H1 (cell line): ENCODE measurements around the gene POLD4. TPM values are rescaled to one million over a fixed set of nuclear protein-coding genes. Genes with fewer than 3 reads are reported as not detected.

Source experiments
- CTCF ChIA-PET: fragments of 300-600 bp; sonication (Branson Sonifier 250); formaldehyde crosslinking; loops from one replicate; lab custom pipeline; 2021; ENCODE audit not compliant: partially characterized antibody; lab: Charles Lee
- POLR2A ChIA-PET: fragments of 300-600 bp; sonication (Branson Sonifier 250); formaldehyde crosslinking; loops from one replicate; lab custom pipeline; 2021; ENCODE audit warnings: inconsistent platforms; ENCODE audit not compliant: partially characterized antibody; lab: Charles Lee
- DNase-seq, 2 experiments: peaks; one replicate each; pipeline versions ENCODE4 v3.0.0 to v3.0.0-alpha.2; 2010 to 2022; ENCODE audit warnings: low spot score in 2 of 2, low read depth in 1 of 2, mixed read lengths in 1 of 2
- FAIRE-seq: peaks from 2 replicates; lab custom pipeline; 2011; peaks lifted over from hg19 to GRCh38; lab: Jason Lieb, UNC
- H2AFZ ChIP-seq: 2 replicates; pipeline ENCODE4 v1.8.1; 2012; ENCODE audit warnings: low read length, inconsistent platforms
- H2AK5ac ChIP-seq: 2 replicates; pipeline ENCODE4 v1.6.1; 2013; ENCODE audit warnings: low read depth, low read length
- H2BK120ac ChIP-seq: replicated peaks from 2 replicates; pipeline ENCODE3; 2013; ENCODE audit warnings: low read depth, low read length, inconsistent platforms
- H2BK12ac ChIP-seq: 2 replicates; pipeline ENCODE4 v1.6.1; 2013; ENCODE audit warnings: low read depth, low read length
- H2BK15ac ChIP-seq: 2 replicates; pipeline ENCODE4 v1.6.1; 2013; ENCODE audit warnings: low read length
- H2BK20ac ChIP-seq: 2 replicates; pipeline ENCODE4 v1.6.1; 2013; ENCODE audit warnings: low read length
- H2BK5ac ChIP-seq: 2 replicates; pipeline ENCODE4 v1.6.1; 2013; ENCODE audit warnings: low read depth, low read length
- H3K14ac ChIP-seq: 2 replicates; pipeline ENCODE4 v1.6.1; 2013; ENCODE audit warnings: inconsistent platforms; ENCODE audit not compliant: insufficient read length
- H3K18ac ChIP-seq: 2 replicates; pipeline ENCODE4 v1.6.1; 2013; ENCODE audit warnings: low read length; ENCODE audit errors: extremely low read depth
- H3K23ac ChIP-seq: 2 replicates; pipeline ENCODE4 v1.6.1; 2013; ENCODE audit warnings: inconsistent platforms; ENCODE audit not compliant: insufficient read length
- H3K23me2 ChIP-seq: 2 replicates; pipeline ENCODE4 v1.6.1; 2013; ENCODE audit warnings: low read depth, low read length
- H3K27ac ChIP-seq: 2 replicates; pipeline ENCODE4 v1.6.1; 2011; ENCODE audit warnings: low read depth, low read length, inconsistent platforms
- H3K27me3 ChIP-seq, 4 experiments: replicated peaks in 1 of 4; 1 replicate in 1 of 4; 2 replicates in 3 of 4; pipeline versions ENCODE4 v1.6.1 to v1.8.1; 2011 to 2013; ENCODE audit warnings: low read length in 3 of 4, mild to moderate bottlenecking in 3 of 4, inconsistent platforms in 2 of 4, mixed read lengths in 2 of 4, moderate library complexity in 1 of 4; ENCODE audit not compliant: control insufficient read depth in 3 of 4, insufficient read depth in 3 of 4; ENCODE audit errors: extremely low read depth in 1 of 4
- H3K36me3 ChIP-seq, 4 experiments: 2 replicates each; pipeline versions ENCODE4 v1.6.1 to v1.8.1; 2011 to 2013; ENCODE audit warnings: mild to moderate bottlenecking in 4 of 4, low read length in 3 of 4, moderate library complexity in 2 of 4, control low read depth in 1 of 4, inconsistent platforms in 1 of 4; ENCODE audit not compliant: insufficient read depth in 4 of 4, control insufficient read depth in 2 of 4
- H3K4ac ChIP-seq: replicated peaks from 2 replicates; pipeline ENCODE3; 2013; ENCODE audit warnings: low read length, low read depth, mixed read lengths, inconsistent platforms; ENCODE audit not compliant: insufficient read length
- H3K4me1 ChIP-seq, 4 experiments: replicated peaks in 1 of 4; 1 replicate in 1 of 4; 2 replicates in 3 of 4; pipeline versions ENCODE4 v1.6.1 to v1.8.1; 2011 to 2013; ENCODE audit warnings: low read length in 3 of 4, inconsistent platforms in 2 of 4, mixed read lengths in 1 of 4; ENCODE audit not compliant: insufficient read depth in 4 of 4, control insufficient read depth in 3 of 4
- H3K4me2 ChIP-seq, 2 experiments: 2 replicates each; pipeline versions ENCODE4 v1.6.1 to v1.8.1; 2011 to 2013; ENCODE audit warnings: low read depth in 2 of 2, low read length in 2 of 2, control low read depth in 1 of 2, inconsistent platforms in 1 of 2, mild to moderate bottlenecking in 1 of 2; ENCODE audit not compliant: insufficient read depth in 1 of 2
- H3K4me3 ChIP-seq, 4 experiments: fragments of 200-600, 300-600 bp in 1 of 4; sonication (generic), shearing (Covaris generic), sonication (Bioruptor Twin) in 1 of 4; 2 replicates each; pipeline versions ENCODE4 v1.5.1 to v1.8.1; 2011 to 2016; ENCODE audit warnings: low read length in 4 of 4, low read depth in 3 of 4, control low read depth in 2 of 4, inconsistent platforms in 2 of 4, mild to moderate bottlenecking in 2 of 4, mixed read lengths in 1 of 4, moderate library complexity in 1 of 4; ENCODE audit not compliant: insufficient read depth in 2 of 4; ENCODE audit errors: extremely low read depth in 1 of 4
- H3K56ac ChIP-seq: replicated peaks from 2 replicates; pipeline ENCODE3; 2013; ENCODE audit warnings: low read depth, mild to moderate bottlenecking, mixed read lengths, low read length, inconsistent platforms; ENCODE audit not compliant: insufficient read length
- H3K79me1 ChIP-seq: 2 replicates; pipeline ENCODE4 v1.6.1; 2013; ENCODE audit warnings: low read depth, low read length, control low read depth
- H3K79me2 ChIP-seq, 2 experiments: 2 replicates each; pipeline versions ENCODE4 v1.6.1 to v1.8.1; 2012 to 2013; ENCODE audit warnings: low read length in 2 of 2, mild to moderate bottlenecking in 2 of 2, inconsistent platforms in 1 of 2; ENCODE audit not compliant: insufficient read depth in 2 of 2, control insufficient read depth in 1 of 2
- H3K9ac ChIP-seq, 4 experiments: replicated peaks in 1 of 4; 1 replicate in 1 of 4; 2 replicates in 3 of 4; pipeline versions ENCODE4 v1.6.1 to v1.8.1; 2011 to 2013; ENCODE audit warnings: low read depth in 3 of 4, low read length in 3 of 4, control low read depth in 2 of 4, mild to moderate bottlenecking in 2 of 4, moderate library complexity in 2 of 4, inconsistent platforms in 1 of 4; ENCODE audit errors: extremely low read depth in 1 of 4
- H3K9me3 ChIP-seq, 2 experiments: 2 replicates each; pipeline versions ENCODE4 v1.6.1 to v1.8.1; 2012 to 2013; ENCODE audit warnings: mild to moderate bottlenecking in 2 of 2, moderate library complexity in 2 of 2, control low read depth in 1 of 2, inconsistent platforms in 1 of 2, low read depth in 1 of 2, low read length in 1 of 2, mixed read lengths in 1 of 2; ENCODE audit not compliant: insufficient read depth in 2 of 2
- H4K20me1 ChIP-seq, 2 experiments: replicated peaks in 1 of 2; 2 replicates each; pipeline versions ENCODE3 to v1.8.1; 2011 to 2013; ENCODE audit warnings: inconsistent platforms in 2 of 2, low read length in 2 of 2, mild to moderate bottlenecking in 1 of 2; ENCODE audit not compliant: insufficient read depth in 2 of 2, control insufficient read depth in 1 of 2
- H4K5ac ChIP-seq: 2 replicates; pipeline ENCODE4 v1.6.1; 2013; ENCODE audit warnings: low read length, low read depth, mixed read lengths, inconsistent platforms; ENCODE audit not compliant: insufficient read length
- H4K8ac ChIP-seq: 2 replicates; pipeline ENCODE4 v1.8.0; 2013; ENCODE audit warnings: mild to moderate bottlenecking, moderate library complexity, low read length, inconsistent platforms; ENCODE audit not compliant: insufficient read depth; ENCODE audit errors: extremely low read depth
- H4K91ac ChIP-seq: replicated peaks from 2 replicates; pipeline ENCODE3; 2013; ENCODE audit warnings: low read length, mixed read lengths, inconsistent platforms; ENCODE audit not compliant: insufficient read length
- EP300 ChIP-seq, 2 experiments: IDR thresholded peaks; 1 replicate in 1 of 2; 2 replicates in 1 of 2; pipeline ENCODE4 v1.6.1; 2011 to 2012; ENCODE audit warnings: low read depth in 2 of 2, low read length in 2 of 2, mild to moderate bottlenecking in 2 of 2, borderline replicate concordance in 1 of 2, inconsistent platforms in 1 of 2, moderate library complexity in 1 of 2
- WGBS, 2 experiments: shearing (Covaris generic) in 1 of 2; methylation state at CpG; one replicate each; pipeline versions ENCODE4 v1.1.6 to v1.1.7; 2013 to 2015; ENCODE audit warnings: low lambda C conversion rate in 2 of 2, mixed read lengths in 2 of 2, inconsistent platforms in 1 of 2, low coverage in 1 of 2, missing lambda C conversion rate in 1 of 2; ENCODE audit not compliant: insufficient replicate concordance in 2 of 2, insufficient coverage in 1 of 2, insufficient read length in 1 of 2; ENCODE audit errors: extremely low coverage in 1 of 2, missing lambda C conversion rate in 1 of 2; 5-methylcytosine and 5-hydroxymethylcytosine counted together
- polyA plus RNA-seq, 7 experiments: library from polyadenylated mRNA; depleted of rRNA in 3 of 7; stranded (reverse) in 5 of 7; unstranded in 2 of 7; fragments of >200 nt in 5 of 7; fragments of 200-250 nt in 2 of 7; gene quantifications; 1 replicate in 5 of 7; 2 replicates in 1 of 7; 4 replicates in 1 of 7; pipeline versions ENCODE4 v1.2.1 to v1.2.3, GENCODE V29; 2011 to 2013; ENCODE audit warnings: missing spikeins in 2 of 7, mixed read lengths in 2 of 7
- total RNA-seq: library from RNA; stranded (reverse); fragmentation: NEBNext Ultra II Directional; extraction: Animal tissue kit (Norgen Biotek cat#: 25700); gene quantifications from 2 replicates; pipeline ENCODE4 v1.2.1, GENCODE V29; 2021

Gene POLD4
- total and polyA plus RNA-seq, 2 of the 8 experiments (the other 6 are each of a cell fraction or from before 2014, with no cell fraction given), result 21.2 to 46.7 TPM

DNA sequence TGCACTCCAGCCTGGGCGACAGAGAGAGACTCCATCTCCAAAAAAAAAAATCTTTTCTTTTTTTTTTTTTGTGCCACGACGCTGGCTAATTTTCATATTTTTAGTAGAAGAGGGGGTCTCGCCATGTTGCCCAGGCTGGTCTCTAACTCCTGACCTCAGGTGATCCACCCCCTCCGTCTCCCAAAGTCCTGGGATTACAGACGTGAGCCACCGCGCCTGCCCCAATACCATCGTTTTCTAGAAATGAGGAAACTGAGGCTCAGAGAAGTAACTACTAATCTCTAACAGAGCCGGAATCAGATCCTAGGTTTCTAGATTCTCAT, 36.5 kb downstream of the POLD4 start:
- DNase-seq (no peak), FAIRE-seq (no peak)
- H3K9ac ChIP-seq, result 0 out of 7 replicates have a peak overlapping the region, but pooled peaks of 2 of the 4 experiments have one; percentile 0 to 29
- no peak overlapping the region for H3K14ac ChIP-seq
- H3K79me1 ChIP-seq, result no peaks in the 10 kb centered on the region
- H4K91ac ChIP-seq, result no peak overlapping the region
- no peaks in the 10 kb centered on the region for H3K79me2 ChIP-seq
- 3% methylated on average over 8 of the region's 10 CpGs; no CpG with 5 or more reads in 1 of the 2 experiments for WGBS, 2 experiments
- H3K27ac ChIP-seq, result no peak overlapping the region
- no peak overlapping the region for H2BK20ac ChIP-seq
- H2BK5ac ChIP-seq, result no peak overlapping the region
- H2BK120ac ChIP-seq, result no peak overlapping the region
- H3K4me2 ChIP-seq, result peak overlapping the region; percentile 68 to 86
- no peaks in the 10 kb centered on the region for H3K9me3 ChIP-seq
- CTCF ChIA-PET, result interaction anchor here (0.6 to 11.4 kb wide), 35 partner anchors 8 to 1025 kb away, joined by 3 to 186 read pairs (median 4); partner anchors contain the start of genes ANKRD13D, GRK2, POLD4 and TMEM151A
- peaks cover 5 to 16% (median 11%) of the 10 kb centered on the region in 4 experiments; a peak in 6 of 7 replicates for H3K27me3 ChIP-seq
- peak overlapping the region; percentile 61; the same call in 1 of the 2 replicates for H2AFZ ChIP-seq
- peaks cover 0 to 3% (median 0%) of the 10 kb centered on the region in 4 experiments; a peak in 2 of 7 replicates for H3K4me1 ChIP-seq
- no peak overlapping the region for H2BK12ac ChIP-seq
- H3K36me3 ChIP-seq, result 0 out of 8 replicates have a peak, but pooled peaks cover 0 to 1% (median 0%) of the 10 kb centered on the region in 4 experiments
- no peak overlapping the region for H3K56ac ChIP-seq
- H3K4ac ChIP-seq, result no peak overlapping the region
- no peak overlapping the region for H3K23ac ChIP-seq
- no peak overlapping the region for H4K8ac ChIP-seq
- H3K23me2 ChIP-seq, result peaks cover 3% of the 10 kb centered on the region; the same call in 1 of the 2 replicates
- no peak overlapping the region for H2AK5ac ChIP-seq
- H4K20me1 ChIP-seq, result peaks cover 0 to 3% of the 10 kb centered on the region in 2 experiments
- POLR2A ChIA-PET, result interaction anchor here (0.9 to 2.4 kb wide), 7 partner anchors 14 to 77 kb away, joined by 3 to 9 read pairs (median 7); partner anchors contain the start of gene SSH3
- no peak overlapping the region for H4K5ac ChIP-seq
- no peak overlapping the region for H2BK15ac ChIP-seq
- peak overlapping the region; percentile 41 to 89 (median 68) for H3K4me3 ChIP-seq
- H3K18ac ChIP-seq, result no peak overlapping the region; the same call in 1 of the 2 replicates
- no peak for TF ChIP-seq EP300 (IDR thresholded peaks at IDR 0.05; ENCODE audit: borderline replicate concordance in 1 of 2, low read depth in 2 of 2, low read length in 2 of 2)
- TF ChIP-seq, all 59 proteins: peak for 0
